Kidney glomerular epithelial cell (primary cell): ENCODE results near the gene TCP11L2.
A peak's percentile ranks its signal among the peaks of the same experiment; 100 is the strongest.
"Not testable (repeated sequence)": the region's sequence is repeated elsewhere in the genome, so short reads cannot be mapped to it uniquely, and the experiment has no call there.

Experiments
- DNase-seq: peaks from one replicate; lab custom pipeline; 2025; lab: John Stamatoyannopoulos, UW

TCP11L2 gene

GRCh38 chr12:106307181-106307580 is 4.6 kb downstream of the TCP11L2 start:
- no peak for DNase-seq

GRCh38 chr12:106308121-106308520 is 5.6 kb downstream of the TCP11L2 start:
- no peak for DNase-seq

GRCh38 chr12:106308611-106309010 is 6.1 kb downstream of the TCP11L2 start:
- no peak for DNase-seq

GRCh38 chr12:106309671-106310505 is 7.4 kb downstream of the TCP11L2 start:
- peak; percentile 76 for DNase-seq

DNA sequence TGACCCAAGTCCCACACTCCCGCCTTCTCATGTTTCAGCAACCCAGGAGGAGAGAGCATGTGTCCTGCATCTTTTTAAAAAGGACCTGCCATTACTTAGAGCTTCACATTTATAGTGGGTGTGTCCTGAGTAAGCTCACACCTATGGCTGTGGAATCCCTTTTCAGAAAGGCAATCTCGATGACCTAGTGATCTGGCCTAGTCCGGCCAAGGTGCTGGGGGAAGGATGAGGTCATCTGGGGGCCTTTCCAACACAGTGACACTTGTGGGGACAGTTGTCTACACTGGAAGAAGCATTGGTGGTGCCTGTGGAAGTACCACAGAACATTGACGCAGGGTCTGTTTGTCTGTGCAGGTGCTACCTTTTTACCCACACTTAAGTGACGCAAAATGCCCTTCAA is 8.2 kb downstream of the TCP11L2 start:
- DNase-seq: no peak

DNA sequence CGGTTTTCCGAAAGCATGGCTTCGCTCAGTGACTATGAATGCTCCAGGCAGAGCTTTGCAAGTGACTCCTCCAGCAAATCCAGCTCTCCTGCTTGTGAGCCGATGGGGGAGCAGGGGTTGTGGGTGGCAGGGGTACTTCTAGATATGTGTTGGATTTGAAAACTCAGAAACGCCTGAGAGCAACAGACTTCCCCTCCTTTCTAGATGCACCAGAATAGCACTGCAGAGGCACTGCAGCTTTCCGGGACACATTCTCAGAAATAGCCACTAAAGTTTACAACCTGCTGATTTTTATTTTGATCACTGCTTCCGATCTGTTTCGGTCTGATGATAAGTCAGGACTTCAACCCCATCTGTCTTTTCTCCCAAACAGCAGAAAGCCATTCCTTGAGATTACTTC is 8.6 kb downstream of the TCP11L2 start:
- DNase-seq: no peak

DNA sequence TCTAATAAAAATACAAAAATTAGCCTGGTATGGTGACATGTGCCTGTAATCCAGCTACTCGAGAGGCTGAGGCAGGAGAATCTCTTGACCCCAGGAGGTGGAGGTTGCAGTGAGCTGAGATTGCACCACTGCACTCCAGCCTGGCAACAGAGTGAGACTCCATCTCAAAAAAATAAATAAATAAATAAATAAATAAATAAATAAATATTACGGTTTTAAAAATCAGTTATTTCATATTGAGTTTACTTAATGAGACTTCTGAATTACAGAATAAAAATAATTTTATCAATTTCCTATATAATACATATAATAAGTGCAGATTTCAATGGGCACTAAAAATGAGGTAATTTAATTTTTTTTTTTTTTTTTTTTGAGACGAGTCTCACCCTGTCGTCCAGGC is 10.9 kb downstream of the TCP11L2 start:
- DNase-seq: not testable (repeated sequence)

DNA sequence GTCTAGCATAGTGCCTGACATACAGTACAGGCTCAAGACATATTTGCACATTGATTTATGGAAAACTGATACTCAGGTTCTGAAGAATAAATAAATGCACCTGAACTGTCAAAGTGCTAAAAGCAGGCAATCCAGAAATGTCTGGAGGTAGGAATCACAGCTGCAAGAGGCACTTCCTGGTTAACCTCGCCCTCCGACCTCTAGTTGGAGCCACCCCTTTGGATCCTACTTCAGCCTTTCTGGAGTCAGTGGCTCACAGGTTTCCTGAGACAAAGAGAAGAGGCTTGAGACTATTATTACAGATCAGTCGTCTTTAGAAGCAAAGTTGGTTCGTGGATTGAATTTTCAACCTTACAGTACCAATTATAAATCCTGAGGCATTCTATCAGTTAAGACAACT is 13.0 kb downstream of the TCP11L2 start:
- no peak for DNase-seq

- no peak for DNase-seq
These were observed 15.0 kb downstream of the TCP11L2 start for GRCh38 chr12:106317406-106318082.

DNA sequence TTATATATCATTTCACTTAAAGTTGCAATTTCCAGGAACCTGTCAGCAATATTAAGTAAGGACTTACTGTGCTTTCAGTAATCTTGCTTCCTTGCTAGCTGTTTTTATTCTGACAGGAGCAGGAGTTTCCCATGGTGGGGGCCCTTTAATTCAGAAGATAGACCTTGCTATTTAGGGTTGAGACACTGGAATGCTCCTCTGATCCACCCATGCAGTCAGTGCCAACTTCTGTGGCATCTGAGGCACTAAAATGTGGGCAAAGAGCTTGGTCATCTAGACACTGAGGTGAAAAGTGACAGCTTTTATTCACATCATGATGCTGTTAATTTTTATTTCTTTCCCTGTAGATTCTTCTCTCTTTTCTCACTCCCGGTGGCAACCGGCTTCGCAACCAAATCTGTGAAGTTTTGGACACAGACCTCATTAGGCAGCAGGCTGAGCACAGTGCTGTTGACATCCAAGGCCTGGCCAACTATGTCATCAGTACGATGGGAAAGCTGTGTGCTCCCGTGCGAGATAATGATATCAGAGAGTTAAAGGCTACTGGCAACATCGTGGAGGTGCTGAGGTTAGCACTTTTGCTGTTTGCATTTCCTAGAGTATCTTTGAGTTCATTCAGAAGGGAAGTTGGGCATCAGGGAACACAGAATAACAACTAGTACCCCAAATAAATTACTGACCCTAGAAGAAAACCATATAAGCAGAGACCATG is 18.8 kb downstream of the TCP11L2 start:
- no peak for DNase-seq

GRCh38 chr12:106323537-106323936 is 21.0 kb downstream of the TCP11L2 start:
- no peak for DNase-seq

- no peak for DNase-seq
These were observed 24.9 kb downstream of the TCP11L2 start for GRCh38 chr12:106327309-106327869.

DNA sequence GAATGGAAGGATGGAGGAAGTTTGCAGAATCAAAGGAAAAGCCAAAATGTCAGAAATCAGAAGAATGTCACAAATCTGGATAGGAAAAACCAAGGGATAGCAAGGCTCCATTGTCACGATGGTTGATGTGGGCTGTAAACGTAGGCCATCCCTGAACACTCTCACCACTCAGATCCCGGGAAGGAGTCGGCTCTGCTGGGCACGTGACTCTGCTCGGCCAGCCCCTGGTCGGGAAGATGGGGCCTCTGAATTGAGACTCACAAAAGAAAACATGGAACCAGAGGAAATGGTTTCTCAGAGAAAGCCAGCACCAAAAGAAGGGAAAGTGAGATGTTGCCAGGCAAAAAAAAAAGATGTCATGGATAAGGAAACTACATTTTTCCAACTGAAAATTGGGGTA is 26.2 kb downstream of the TCP11L2 start:
- no peak for DNase-seq

- DNase-seq: no peak
These were observed 26.9 kb downstream of the TCP11L2 start for GRCh38 chr12:106329231-106329982.

DNA sequence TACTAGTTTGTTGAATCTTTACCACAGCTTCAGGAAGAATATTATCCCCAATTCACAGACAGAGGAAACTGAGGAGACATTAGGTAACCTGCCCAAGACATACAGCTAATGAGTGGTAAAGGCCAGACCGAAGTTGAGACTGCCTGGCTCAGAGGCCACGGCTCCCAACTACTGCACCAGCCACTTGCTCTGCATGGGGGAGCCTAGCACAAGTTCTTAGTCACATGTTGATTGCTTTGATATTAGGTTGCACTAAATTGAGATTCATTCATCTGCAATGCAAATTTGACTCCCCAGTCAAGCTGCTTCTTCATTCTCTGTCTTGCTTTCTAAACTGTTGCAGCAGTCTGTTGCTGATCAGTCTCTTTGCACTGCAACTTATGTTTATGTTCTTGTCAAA is 29.1 kb downstream of the TCP11L2 start:
- DNase-seq: no peak

DNA sequence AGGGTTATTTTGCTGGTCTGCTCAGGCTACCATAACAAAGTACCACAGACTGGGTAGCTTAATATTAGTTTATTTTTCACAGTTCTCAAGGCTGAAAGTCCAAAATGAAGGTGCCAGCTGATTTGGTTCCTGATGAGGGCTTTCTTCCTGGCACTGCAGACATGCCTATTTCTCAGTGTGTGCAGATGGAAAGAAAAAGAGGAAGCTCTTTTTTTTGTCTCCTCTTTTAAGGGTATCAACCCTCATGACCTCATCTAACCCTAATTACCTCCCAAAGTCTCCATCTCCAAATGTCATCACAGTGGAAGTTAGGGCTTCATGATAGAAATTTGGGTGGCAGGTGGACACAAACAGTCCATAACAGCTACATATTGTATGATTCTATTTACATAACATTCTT is 30.0 kb downstream of the TCP11L2 start:
- DNase-seq: no peak

DNA sequence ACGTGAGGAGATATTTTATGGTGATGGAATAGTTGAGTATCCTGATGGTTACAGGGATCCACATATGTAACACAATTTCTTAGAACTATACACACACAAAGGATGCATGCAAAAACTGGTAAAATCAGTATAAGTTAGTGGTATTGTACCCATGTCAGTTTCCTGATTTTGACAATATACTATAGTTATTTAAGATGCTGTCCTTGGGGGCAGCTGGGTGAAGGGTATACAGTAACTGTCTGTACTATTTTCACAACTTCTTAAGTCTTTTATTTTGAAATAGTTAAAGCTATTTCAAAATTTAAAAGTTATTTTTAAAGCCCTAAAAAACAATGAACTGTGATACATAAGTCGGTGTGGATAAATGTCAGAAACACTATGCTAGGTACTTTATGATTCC is 30.5 kb downstream of the TCP11L2 start:
- DNase-seq: no peak

DNA sequence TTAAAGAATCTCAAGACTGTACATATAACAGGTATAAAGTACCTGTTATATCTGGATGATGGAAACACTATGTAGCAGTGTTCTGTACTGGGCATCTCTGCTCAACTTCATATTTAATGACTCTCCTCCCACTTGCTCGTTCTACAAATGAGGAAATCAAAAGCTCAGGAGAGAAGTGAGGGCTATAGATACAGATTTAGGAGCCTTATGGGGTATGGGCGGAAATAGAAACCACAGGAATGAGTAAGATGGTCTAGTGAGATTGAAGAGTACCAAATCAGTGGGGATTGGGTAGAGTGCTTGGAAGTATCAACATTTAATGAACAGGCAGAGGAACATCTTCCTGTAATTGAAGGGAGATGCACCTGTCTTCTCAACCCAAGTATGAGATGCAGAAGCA is 31.2 kb downstream of the TCP11L2 start:
- DNase-seq: no peak

DNA sequence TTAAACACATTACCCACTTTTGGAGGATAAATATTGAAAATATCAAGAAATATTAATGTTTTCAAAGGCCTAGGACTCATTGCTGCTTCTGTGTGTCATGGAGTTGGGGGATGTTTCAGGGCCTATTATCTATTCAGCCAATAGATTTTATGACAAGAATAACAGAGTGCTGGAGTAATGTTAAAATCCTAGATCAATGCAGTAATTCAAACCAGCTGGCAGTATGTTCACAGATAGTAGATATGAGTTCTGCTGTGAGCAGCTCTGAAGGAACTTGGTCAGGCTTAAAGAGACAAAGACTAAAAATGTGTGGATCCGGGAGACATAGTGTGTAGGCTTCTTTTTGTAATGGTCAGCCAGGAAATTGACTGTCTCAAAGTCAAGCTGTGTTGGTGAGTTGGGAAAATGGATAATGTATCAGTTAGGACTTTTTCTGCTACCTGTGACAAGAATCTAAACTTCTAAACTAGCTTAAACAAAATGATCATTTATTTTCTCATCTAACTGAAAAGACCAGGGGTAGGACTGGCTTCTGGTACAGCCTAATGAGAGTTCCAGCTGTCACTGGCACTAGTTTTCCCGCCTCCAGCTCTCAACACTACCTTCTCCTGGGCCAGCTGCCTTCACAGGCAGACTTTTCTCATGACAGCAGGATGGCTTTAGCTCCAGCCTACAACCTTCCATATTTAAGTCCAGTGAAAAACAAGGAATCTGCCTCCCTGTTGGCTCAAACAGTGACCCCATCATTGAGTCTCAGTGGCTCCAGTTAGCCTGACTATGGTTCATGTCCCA is 38.7 kb downstream of the TCP11L2 start:
- DNase-seq: no peak

DNA sequence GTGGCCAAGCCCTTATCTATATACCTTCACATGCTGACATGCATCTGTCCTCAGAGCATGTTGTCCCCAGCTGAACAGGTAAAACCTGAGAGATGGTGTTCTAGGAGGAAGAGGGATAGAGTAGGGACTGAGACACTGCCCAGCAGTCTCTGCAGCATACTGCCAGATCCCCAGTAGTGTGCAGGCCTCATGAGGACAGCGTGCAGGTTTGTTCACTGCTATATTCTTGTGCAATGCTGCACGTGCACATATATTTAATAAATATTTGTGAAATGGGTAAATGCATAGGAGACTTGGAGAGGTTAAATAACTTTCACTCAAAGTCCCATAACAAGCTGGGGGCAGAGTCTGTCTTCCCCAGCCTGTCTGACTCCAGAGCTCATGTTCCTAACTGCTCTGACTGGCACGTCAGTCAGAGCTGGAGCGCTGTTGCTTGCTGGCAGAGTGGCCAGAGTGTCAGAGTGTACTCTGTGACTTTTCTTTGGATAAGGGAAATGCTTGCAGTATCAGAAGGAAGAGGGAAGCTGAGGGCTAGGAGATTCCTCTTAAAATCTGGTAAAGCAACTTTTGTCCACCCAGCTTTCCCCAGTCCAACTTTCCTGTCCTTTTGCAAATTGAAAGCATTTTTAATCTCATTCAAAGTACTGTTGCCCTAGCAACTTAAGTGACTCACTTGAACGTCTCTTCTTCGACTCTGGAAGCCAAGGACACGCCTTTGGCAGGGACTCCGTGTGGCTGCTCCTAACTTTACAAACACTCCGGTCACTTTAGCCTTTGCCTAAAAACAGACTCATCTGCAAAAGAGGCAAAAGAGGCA is 40.1 kb downstream of the TCP11L2 start:
- peak; percentile 14 for DNase-seq
